NCI-H1694 (cell line): ENCODE measurements around the gene PTPRR.

Experiments used
- DNase-seq: peaks from one replicate; lab custom pipeline; 2025; lab: John Stamatoyannopoulos, UW

PTPRR gene

DNA sequence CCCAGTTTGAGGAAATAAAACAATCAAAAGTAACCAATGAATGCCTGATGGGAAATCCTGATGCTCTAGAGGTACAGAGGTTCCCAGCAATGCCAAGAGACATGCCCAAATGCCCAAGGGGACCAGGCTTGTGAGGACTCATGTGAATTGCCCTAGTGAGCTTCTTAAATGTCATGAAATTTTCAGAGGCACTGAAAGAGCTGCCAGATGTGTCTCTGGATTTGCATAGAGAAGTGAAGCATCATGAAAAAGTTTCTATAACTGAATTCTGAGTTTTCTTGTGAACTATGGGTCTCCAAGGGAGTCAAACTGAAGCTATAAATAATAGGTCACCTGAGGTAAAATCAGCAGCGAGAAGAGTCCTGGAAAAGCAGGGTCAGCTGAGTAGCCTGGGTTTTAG is 9.9 kb downstream of the PTPRR start:
- no peak for DNase-seq

GRCh38 chr12:70908978-70909377 is 11.6 kb downstream of the PTPRR start:
- DNase-seq: no peak

GRCh38 chr12:70907412-70907811 is 13.1 kb downstream of the PTPRR start:
- no peak for DNase-seq

GRCh38 chr12:70895956-70896355 is 24.6 kb downstream of the PTPRR start:
- no peak for DNase-seq

- no peak for DNase-seq
Observed at GRCh38 chr12:70892593-70892992, 27.9 kb downstream of the PTPRR start.

DNA sequence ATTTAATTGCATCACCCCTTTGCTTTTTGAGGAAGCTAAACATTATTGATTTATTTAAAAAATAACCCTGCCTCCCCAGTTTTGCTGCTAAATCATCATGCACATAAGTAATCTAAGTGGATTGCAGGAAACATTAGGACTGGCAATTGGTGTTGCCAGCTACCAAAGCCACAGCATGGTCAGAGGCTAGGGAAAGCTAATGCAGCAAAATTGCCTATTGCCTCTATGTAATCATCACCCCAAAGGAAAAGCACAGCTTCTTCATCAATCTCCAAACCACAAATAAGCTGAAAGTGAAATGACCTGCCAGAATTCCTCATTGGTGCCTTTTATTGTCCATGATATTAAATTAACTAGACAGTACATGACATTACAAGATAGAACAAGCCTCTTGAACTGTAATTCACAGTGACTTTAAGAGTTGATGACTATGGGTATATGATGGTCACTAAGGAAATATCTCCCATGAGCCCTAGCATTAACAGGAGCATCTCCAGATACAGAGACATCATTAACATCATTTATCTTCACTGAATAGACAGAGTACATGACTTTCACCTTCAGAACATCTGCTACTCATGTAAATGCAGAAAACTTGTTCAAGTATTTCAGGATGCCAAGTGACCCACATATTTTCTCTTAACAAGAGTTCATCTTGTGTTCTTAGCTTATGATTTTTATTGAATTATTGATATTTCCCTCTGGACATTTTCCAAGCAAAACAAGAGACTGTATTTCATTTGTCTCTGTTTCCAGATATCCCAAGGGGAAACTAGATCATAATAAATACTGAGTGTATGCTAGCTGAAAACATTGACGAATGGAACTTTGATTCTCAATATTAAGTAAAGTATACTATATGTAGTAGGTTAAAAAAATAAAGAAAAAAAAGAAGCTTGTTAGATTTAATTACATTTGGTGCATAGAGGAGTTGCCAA is 29.4 kb downstream of the PTPRR start:
- no peak for DNase-seq

DNA sequence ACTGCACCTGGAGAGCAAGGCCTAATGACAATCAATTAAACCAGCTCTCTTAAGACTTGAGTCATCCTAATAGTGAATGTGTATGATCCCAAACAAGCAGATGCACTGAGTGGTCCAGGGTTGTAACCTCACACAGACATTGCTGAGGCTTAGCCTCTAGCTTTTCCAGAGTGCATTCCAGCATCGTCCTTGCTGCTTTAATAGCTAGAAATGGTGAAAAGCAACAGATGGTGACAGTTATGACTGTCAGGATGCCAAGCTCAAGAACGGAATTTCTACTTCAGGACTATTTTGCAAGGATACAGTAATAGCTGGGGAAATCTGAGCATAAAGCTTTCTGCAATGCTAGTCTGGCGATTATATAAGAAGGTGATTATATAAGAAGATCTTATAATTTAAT is 34.6 kb downstream of the PTPRR start:
- DNase-seq: no peak

- no peak for DNase-seq
Observed at GRCh38 chr12:70883855-70884254, 36.7 kb downstream of the PTPRR start.

DNA sequence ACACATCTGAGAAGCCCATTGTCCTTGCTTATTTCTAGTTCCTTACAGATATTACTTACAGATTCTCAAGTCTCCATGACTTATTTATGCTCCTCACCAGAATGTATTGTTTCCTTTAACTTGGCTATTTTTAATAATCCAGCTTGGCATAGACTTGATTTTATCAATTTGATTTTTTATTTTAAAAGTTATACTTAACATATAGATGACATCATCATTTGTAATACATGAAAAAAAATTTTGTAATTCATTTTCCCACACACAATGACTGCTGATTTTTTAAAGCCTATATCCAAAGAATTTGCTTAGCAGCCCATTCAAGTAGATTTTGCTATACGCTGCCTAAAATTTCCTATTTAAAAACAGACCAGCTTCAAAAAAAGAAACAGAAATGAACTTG is 39.8 kb downstream of the PTPRR start:
- DNase-seq: no peak

- no peak for DNase-seq
Observed at GRCh38 chr12:70876952-70877351, 43.6 kb downstream of the PTPRR start.

DNA sequence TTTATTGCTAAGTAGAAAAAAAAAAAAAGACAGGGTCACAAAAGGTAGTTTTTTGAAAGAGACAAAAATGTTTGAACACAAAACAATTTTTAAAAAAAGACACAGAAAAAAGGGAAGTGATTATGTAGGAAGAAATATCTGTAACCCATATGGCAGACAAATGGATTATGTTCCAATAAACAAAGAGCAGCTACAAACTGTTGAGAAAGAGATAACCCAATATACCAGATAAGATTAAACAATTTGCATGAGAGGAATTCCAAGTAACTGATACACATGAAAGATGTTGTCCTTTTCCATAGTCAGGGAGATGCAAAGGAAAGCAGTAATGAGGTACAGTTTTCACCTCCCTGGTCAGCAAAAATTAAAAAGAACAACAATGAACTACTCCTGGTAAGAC is 44.9 kb downstream of the PTPRR start:
- no peak for DNase-seq

- DNase-seq: no peak
Observed at GRCh38 chr12:70854881-70855568, 65.5 kb downstream of the PTPRR start.

GRCh38 chr12:70854138-70854537 is 66.4 kb downstream of the PTPRR start:
- no peak for DNase-seq

DNA sequence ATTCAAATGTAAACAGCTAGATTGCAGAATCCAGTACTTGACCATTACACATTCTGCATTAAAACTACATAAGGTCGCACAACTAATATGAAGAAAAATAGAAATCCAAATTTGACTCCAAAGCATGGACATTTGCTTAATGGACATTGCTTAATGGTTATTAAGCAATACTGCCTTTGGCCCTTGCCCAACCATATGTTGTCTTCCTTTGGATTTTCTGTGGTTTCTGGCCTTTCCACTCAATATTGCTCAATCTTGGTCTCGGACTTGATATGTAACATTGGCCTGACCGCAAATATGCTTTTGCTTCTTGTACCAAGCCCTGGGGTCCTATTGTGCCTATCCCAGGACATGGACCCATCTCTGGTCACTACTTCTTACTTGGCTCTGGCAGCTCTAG is 67.2 kb downstream of the PTPRR start:
- no peak for DNase-seq

GRCh38 chr12:70852416-70853150 is 68.0 kb downstream of the PTPRR start:
- no peak for DNase-seq

DNA sequence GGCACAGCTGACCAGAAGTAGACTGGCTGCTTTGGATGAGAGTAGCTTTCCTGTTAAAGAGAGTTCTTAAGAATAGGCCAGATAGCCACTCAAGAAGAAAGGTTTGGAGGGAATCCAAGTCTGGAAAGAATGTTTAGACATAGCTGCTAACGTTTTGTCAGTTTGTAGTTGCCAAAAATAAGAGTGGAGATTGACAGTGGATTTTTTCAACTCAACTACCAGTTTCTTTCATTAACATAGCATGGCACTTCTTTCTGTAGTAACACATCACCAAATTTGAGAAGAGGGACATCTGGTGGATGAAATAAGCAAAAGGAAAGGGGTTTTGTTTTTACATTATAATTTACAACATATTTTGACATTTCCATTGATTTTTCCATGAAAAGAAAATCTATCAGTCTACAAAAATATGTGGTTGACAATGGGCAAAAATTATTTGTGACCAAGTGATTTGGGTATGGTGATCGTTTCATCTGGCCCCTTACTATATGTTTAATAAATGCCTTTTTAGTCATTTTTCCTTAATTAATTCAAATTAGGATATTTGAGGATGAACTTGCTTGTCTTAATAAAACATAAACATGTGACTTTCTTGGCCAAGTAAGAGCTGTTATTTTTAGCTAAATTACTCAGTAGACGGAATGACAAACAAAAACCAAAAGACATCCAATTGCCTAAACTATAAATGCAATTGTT is 71.1 kb downstream of the PTPRR start:
- DNase-seq: no peak

DNA sequence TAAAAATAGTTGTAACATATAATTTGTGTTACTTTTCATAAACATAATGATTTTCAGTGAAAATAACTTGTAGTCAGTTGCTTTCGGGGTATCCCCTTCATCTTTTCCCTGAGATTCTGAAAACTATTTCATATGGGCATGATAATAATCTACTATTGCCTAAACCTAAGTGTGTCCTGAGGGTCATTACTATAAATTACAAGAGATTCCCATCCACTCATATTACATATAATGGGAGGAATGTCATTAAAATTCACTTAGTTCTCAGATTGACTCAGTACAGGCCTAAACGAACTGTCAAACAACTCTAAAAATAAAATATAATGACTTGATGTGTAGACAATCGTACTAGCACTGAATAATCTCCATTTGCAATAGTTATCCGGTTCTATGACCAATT is 72.7 kb downstream of the PTPRR start:
- no peak for DNase-seq

GRCh38 chr12:70845268-70845667 is 75.3 kb downstream of the PTPRR start:
- DNase-seq: no peak

DNA sequence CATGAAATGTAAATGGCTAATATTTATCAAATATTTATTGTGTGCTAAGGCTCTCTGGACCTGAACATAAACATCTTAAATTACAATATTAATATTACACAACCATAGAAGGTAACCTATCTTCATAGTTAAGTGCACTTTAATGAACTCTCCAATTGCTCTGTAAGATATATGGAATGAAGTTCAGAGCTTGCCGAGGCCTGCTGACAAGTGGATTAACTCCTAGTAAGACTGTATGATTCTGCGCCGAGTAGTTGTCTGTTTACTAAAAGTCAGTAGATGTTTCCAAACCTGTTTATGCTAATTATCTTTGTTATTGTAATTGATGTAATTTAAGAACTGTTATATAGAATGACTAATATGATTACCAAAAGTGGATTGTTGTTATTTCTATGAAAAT is 77.2 kb downstream of the PTPRR start:
- DNase-seq: no peak

- DNase-seq: no peak
Observed at GRCh38 chr12:70842942-70843341, 77.6 kb downstream of the PTPRR start.

- no peak for DNase-seq
Observed at GRCh38 chr12:70842136-70842535, 78.4 kb downstream of the PTPRR start.
